Prostate gland (tissue), 2 donors: ENCODE measurements around the gene SLC25A26.

Experiments
- POLR2A ChIP-seq: fragments of 450-650 bp; IDR thresholded peaks from one replicate; pipeline ENCODE4 v1.6.1; 2016; ENCODE audit warnings: antibody characterized with exemption, mild to moderate bottlenecking
- TF ChIP-seq, protein P1 (sequence below), 4 experiments: fragments of 200-600 bp in 2 of 4; fragments of 450-650 bp in 2 of 4; sonication (generic) in 2 of 4; IDR thresholded peaks; 1 replicate in 3 of 4; 2 replicates in 1 of 4; pipeline ENCODE4 v1.5.1; 2016 to 2019; ENCODE audit warnings: antibody characterized with exemption in 4 of 4, mild to moderate bottlenecking in 2 of 4, moderate library complexity in 2 of 4

GRCh38 chr3:66317750-66318376 lies 97.1 kb downstream of the SLC25A26 start:
- TF ChIP-seq POLR2A, result no peak
- TF ChIP-seq, protein P1, sequence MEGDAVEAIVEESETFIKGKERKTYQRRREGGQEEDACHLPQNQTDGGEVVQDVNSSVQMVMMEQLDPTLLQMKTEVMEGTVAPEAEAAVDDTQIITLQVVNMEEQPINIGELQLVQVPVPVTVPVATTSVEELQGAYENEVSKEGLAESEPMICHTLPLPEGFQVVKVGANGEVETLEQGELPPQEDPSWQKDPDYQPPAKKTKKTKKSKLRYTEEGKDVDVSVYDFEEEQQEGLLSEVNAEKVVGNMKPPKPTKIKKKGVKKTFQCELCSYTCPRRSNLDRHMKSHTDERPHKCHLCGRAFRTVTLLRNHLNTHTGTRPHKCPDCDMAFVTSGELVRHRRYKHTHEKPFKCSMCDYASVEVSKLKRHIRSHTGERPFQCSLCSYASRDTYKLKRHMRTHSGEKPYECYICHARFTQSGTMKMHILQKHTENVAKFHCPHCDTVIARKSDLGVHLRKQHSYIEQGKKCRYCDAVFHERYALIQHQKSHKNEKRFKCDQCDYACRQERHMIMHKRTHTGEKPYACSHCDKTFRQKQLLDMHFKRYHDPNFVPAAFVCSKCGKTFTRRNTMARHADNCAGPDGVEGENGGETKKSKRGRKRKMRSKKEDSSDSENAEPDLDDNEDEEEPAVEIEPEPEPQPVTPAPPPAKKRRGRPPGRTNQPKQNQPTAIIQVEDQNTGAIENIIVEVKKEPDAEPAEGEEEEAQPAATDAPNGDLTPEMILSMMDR (IDR thresholded peaks at IDR 0.05), result no peak
